Mucosa of stomach (tissue), 1 donor: Measurements from ENCODE around the gene TMC6.

Experiments
- H3K27me3 ChIP-seq: one replicate; pipeline ENCODE4 v1.7.0; 2013; ENCODE audit warnings: mild to moderate bottlenecking, low read length; ENCODE audit not compliant: control insufficient read depth, insufficient read depth
- H3K36me3 ChIP-seq: one replicate; pipeline ENCODE4 v1.7.0; 2013; ENCODE audit warnings: low read length; ENCODE audit not compliant: control insufficient read depth, insufficient read depth
- H3K4me1 ChIP-seq: one replicate; pipeline ENCODE4 v1.7.0; 2013; ENCODE audit warnings: mild to moderate bottlenecking, low read length; ENCODE audit not compliant: control insufficient read depth, insufficient read depth
- H3K4me3 ChIP-seq: one replicate; pipeline ENCODE4 v1.7.0; 2013; ENCODE audit warnings: low read length
- H3K9ac ChIP-seq: one replicate; pipeline ENCODE4 v1.7.0; 2013; ENCODE audit warnings: mild to moderate bottlenecking, low read length, moderate library complexity
- H3K9me3 ChIP-seq: one replicate; pipeline ENCODE4 v1.7.0; 2013; ENCODE audit warnings: mild to moderate bottlenecking, low read length, moderate library complexity; ENCODE audit not compliant: control insufficient read depth
- donor health status: Pancreatic carcinoma.

Gene TMC6

DNA sequence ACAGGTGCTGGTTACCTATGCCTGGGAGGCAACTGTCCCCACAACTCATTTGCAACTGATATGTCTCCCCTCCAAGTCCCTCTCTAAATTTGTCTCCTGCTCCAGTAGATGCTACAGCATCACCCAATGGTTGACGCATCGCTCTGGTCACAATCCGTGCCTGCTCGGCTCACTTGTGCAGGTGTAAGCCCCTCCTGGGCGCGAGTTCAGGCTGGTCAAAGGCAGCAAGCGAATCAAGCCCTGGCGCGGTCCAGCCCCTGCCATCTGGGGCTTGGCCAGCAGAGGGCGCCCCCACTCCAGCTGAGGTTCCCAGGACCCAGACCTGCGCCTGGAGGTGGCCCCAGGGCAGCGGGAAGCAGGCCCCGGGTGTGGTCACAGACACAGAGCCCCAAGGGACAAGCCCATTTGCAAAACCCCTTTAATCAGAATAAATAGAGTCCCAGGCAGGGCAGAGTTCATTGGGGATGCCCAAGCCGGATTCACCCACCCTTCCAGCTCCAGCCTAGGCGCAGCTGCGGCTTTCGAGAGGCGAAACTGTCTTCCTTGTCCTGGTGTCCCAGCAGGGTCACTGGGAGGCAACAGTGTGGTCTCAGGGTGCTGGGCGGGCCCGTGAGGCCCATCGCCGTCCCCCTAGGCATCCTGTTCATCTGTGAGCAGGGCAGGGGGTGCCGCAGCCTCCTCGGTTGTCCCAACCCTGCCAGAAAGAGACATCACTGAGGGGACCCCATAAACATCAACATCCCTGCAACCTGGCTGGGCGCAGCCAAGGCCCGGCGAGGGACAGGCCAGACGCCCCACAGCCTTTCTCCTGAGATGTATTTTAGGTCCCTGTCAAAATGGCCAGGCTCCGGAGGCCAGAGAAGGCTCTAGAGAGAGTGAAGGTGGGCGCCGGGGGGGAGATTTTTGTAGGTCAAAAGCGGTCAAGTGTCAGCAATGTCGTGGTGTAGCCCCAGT is 15.8 kb downstream of the TMC6 start:
- no peaks in the 10 kb centered on the region for H3K27me3 ChIP-seq
- peaks cover 17% of the 10 kb centered on the region for H3K4me1 ChIP-seq
- no peak overlapping the region for H3K4me3 ChIP-seq
- no peaks in the 10 kb centered on the region for H3K9me3 ChIP-seq
- no peaks in the 10 kb centered on the region for H3K36me3 ChIP-seq
- H3K9ac ChIP-seq = no peak overlapping the region

DNA sequence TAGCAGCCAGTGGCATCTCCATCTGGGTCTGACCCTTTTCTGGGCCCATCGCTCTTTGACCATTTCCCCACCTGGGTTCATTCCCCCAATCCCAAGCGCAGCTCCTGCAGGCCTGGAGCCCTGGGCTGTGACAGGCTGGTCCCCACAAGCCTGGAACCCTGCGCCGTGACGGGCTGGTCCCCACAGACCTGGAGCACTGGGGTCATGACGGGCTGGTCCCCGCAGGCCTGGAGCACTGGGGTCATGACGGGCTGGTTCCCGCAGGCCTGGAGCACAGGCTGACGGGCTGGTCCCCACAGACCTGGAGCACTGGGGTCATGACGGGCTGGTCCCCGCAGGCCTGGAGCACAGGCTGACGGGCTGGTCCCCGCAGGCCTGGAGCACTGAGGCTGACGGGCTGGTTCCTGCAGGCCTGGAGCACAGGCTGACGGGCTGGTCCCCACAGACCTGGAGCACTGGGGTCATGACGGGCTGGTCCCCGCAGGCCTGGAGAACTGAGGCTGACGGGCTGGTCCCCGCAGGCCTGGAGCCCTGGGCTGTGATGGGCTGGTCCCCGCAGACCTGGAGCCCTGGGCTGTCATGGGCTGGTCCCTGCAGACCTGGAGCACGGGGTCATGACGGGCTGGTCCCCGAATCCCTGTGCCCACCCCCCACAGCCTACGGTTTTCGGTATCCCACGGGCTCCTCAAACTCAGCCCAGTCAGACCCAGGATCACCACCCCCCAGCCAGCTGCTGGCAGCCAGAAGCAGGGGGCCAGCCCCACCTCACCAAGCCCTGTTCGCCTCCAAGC is 16.6 kb downstream of the TMC6 start:
- Histone ChIP-seq H3K9me3 (no peaks in the 10 kb centered on the region), H3K4me1 (peaks cover 9% of the 10 kb centered on the region), H3K27me3 (no peaks in the 10 kb centered on the region), H3K9ac (no peak overlapping the region), H3K4me3 (no peak overlapping the region), H3K36me3 (no peaks in the 10 kb centered on the region)

DNA sequence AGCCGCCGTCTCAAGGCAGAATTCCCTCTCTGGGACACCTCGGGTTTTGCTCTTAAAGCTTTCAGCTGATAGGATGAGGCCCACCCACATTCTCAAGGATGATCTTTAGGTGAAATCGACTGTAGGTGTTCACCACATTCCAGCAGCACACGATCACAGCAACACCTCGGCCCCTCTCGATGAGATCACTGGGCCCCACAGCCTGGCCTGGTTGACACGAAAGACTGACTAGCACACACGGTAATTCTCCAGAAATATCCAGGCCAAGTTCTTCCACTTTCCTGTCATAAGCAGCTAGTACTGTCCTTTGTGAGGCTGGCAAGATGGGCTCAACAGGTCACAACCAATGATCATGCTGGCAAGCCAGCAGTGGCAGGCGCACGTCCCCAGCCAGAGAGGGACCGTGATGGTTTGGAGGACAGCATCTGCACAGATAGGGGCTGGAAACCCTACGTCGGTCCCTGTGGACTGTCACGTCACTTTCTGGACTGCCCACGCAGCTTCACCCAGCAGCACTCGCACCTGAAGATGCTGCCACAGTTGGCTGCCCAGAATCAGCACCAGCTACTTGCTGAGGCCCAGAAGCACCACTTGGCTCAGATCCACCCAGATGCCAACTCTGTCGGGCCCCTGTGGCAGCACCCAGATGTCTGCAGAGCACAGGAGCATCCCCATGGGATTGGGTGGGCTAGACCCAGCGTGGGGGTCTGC is 17.4 kb downstream of the TMC6 start:
- Histone ChIP-seq H3K27me3 (no peaks in the 10 kb centered on the region), H3K9ac (no peak overlapping the region), H3K36me3 (no peaks in the 10 kb centered on the region), H3K9me3 (no peaks in the 10 kb centered on the region), H3K4me3 (no peak overlapping the region), H3K4me1 (peaks cover 8% of the 10 kb centered on the region)

DNA sequence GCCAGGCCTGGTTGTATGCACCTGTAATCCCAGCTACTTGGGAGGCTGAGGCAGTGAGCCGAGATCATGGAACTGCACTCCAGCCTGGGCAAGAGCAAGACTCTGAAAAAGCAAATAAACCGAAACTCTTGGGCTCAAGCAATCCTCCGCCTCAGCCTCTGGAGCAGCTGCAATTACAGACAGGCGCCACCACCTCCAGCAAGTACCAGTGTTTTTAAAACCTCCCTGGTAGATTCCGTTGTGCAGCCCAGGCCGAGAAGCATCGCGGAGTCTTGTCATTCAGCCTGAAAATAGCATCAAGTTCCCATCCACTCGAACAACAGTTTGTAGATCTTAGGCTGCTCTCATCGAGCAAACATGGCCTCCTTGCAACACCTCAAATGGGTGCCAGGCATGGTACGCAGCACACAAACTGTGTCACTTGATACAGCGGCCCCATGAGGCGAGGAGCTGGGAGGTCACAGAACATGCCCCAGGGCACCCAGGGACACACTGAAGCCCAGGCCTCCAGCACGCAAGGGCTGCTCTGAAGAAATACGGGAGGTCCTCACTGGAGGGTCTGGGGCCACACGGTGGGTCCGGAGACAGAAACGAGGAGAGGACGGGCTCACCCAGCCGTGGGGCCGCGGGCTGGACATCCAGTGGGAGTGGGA is 18.1 kb downstream of the TMC6 start:
- peaks cover 8% of the 10 kb centered on the region for H3K4me1 ChIP-seq

DNA sequence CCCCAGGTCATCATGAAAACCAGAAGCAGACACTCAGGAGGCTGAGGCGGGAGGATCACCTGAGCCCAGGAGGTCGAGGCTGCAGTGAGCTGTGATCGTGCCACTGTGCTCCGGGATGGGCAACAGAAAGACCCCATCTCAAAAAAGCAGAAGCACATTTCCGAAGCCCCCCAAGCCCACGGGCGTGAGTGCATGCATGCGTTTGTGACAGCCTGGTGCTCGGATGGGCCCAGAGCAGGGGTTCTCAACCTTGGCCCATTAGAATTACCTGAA is 19.1 kb downstream of the TMC6 start:
- peaks cover 8% of the 10 kb centered on the region for H3K4me1 ChIP-seq

More for the DNA sequence above, 18.1 kb downstream of the TMC6 start:
- H3K36me3 ChIP-seq = no peaks in the 10 kb centered on the region
- H3K9me3 ChIP-seq = no peaks in the 10 kb centered on the region
- H3K27me3 ChIP-seq = no peaks in the 10 kb centered on the region
- no peak overlapping the region for H3K9ac ChIP-seq
- H3K4me3 ChIP-seq = no peak overlapping the region

DNA sequence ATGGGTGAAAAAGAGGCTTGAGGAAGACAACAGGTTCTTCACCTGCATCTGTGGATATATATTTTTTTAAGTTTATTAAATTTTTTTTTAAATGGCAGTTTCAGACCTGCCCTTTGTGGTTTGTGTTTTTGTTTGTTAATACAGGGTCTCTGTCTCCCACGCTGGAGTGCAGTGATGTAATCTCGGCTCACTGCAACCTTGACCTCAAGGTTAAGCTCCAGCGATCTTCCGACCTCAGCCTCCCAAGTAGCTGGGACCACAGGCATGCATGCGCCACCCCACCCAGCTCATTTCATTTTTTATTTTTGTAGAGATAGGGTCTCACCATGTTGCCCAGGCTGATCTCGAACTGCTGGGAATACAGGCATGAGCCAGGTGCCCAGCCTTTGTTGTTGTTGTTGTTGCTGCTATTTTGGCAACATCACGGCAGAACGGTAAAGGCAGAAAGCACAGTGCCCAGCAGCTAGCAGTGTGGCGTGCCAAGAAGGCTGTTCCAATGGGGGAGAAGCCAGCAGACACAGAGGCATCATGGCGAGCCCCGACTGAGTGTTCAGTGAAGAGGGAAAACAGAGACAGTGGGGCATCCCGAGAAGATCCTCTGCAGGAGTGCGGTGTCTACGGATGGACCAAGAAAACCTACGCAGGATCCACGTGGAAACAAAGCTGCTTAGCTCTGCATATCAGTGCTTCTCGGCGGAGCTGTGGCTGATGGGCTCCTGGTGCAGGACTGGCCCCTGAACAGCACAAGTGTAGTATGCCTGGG is 19.6 kb downstream of the TMC6 start:
- H3K4me3 ChIP-seq = no peak overlapping the region
- peaks cover 8% of the 10 kb centered on the region for H3K4me1 ChIP-seq
- no peaks in the 10 kb centered on the region for H3K9me3 ChIP-seq
- no peaks in the 10 kb centered on the region for H3K36me3 ChIP-seq
- no peaks in the 10 kb centered on the region for H3K27me3 ChIP-seq
- no peak overlapping the region for H3K9ac ChIP-seq

More for the DNA sequence above, 19.1 kb downstream of the TMC6 start:
- no peaks in the 10 kb centered on the region for H3K36me3 ChIP-seq
- H3K27me3 ChIP-seq = no peaks in the 10 kb centered on the region
- no peaks in the 10 kb centered on the region for H3K9me3 ChIP-seq
- no peak overlapping the region for H3K9ac ChIP-seq
- no peak overlapping the region for H3K4me3 ChIP-seq

DNA sequence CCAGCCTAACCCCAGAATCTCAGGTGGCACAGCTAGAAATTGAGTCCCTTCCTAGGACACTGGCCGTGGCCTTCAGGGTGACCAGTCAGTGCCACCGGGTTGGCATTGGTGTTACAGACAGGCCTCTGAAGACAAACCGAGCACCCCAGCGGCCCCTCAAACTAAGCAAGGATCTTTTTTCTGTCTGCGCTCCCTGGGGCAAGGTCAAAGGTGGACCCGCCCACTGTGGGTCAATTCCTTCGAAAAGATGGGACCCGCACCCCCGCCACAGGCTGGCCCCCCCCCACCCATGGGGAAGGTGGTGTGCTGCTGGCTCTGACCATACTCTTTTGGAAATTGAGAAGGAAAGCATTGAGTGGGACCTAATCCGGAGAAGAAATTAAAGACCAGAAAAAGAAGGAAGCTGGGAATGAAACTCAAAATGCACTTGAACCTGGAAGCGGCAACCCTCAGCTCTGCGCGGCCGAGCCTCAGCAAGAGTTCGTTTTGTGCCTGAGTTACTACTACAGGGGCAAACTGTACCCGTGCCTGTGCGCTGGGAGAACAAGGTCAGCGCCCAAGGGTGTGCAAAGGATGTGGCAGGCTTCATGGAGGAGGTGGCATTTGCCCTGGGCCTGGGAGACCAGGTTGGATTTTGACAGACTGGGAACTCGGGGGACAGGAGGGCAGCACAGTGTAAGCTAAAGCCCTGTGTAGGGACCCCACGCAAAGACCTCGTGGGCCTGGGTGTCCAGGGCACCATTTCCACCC is 20.4 kb downstream of the TMC6 start:
- Histone ChIP-seq H3K9me3 (no peaks in the 10 kb centered on the region), H3K4me1 (peaks cover 8% of the 10 kb centered on the region), H3K36me3 (no peaks in the 10 kb centered on the region)

DNA sequence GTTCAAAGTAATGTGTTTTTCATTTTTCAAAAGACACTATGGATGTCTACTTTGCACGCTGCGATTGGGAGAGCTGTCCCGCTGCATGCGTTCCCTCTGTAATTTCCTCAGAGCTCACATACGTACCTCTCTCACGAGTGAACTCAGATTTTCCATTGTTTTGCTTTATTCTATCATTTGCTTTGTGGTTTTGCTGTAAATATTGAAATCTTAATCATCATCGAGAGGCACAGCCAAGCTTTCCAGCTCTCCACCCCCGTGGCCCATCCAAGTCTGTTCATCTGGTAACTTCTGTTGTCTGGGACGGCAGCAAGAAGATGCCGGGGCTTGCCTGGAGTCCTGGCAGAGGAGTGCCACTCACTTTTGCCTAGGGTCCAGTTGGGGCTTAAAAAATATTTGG is 21.1 kb downstream of the TMC6 start:
- Histone ChIP-seq H3K4me3 (no peak overlapping the region), H3K36me3 (no peaks in the 10 kb centered on the region), H3K9ac (no peak overlapping the region), H3K27me3 (no peaks in the 10 kb centered on the region), H3K9me3 (no peaks in the 10 kb centered on the region), H3K4me1 (peaks cover 2% of the 10 kb centered on the region)

More for the DNA sequence above, 20.4 kb downstream of the TMC6 start:
- Histone ChIP-seq H3K4me3 (no peak overlapping the region), H3K27me3 (no peaks in the 10 kb centered on the region), H3K9ac (no peak overlapping the region)

DNA sequence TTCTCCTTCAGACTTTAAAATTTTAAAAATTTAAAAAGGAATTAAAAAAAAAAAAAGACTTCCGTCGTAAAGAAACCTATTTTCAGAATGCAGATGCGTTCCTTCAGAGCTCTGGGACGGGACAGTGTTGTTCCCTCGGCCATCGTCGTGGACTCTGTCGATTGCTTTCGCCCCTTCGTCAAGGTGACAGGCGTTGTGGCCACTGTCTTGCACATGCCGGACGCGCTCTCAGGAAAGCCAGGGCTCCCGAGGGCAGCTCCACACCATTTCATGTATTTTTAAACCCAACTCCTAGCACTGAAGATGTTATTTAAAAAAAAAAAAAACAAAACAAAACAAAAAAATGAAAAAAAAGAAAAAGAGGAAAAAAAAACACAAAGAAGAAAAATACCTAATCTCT is 22.3 kb downstream of the TMC6 start:
- H3K36me3 ChIP-seq = no peaks in the 10 kb centered on the region
- no peaks in the 10 kb centered on the region for H3K4me1 ChIP-seq
- H3K9ac ChIP-seq = no peak overlapping the region
- H3K9me3 ChIP-seq = no peaks in the 10 kb centered on the region
- H3K27me3 ChIP-seq = no peaks in the 10 kb centered on the region
- H3K4me3 ChIP-seq = no peak overlapping the region

DNA sequence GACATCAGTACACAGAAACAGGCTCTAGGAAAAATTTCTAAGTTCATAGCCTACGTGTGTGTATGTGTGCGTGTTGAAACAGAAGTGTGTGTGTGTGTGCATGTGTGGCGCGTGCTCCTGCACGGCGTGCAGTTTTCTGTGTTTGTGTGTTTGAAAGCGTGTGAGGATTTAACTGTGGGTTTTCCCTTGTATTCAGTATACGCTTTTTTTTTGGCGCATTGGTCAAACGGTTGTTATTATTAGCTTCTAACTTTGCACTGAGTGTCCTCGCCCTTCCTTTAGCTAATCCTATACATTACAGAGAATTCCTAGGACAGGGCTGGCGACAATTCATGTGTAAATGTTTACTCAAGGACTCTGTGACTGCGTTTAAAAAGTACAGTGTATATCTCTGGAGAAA is 23.0 kb downstream of the TMC6 start:
- no peaks in the 10 kb centered on the region for H3K36me3 ChIP-seq
- no peak overlapping the region for H3K4me3 ChIP-seq
- H3K9me3 ChIP-seq = no peaks in the 10 kb centered on the region
- H3K9ac ChIP-seq = no peak overlapping the region
- no peaks in the 10 kb centered on the region for H3K27me3 ChIP-seq
- no peaks in the 10 kb centered on the region for H3K4me1 ChIP-seq

DNA sequence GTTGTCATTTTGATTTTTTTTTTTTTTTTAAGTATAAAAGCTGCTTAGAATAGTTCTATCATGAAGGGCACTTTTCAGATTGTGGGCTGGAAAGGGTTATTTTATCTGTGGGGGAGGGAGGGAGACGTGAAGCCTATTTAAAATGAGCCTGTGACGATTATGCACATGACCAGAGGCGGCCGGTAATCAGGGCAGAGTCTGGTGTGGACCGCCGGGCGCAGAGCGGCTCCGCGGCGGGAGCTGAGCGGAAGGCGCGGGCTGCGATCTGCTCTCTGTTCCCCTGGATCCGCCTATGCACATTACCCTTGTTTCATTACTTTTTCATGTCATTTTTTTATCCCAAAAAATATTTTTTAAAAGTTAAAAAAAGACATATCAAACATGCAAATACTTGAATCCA is 23.5 kb downstream of the TMC6 start:
- no peak overlapping the region for H3K4me3 ChIP-seq
- H3K36me3 ChIP-seq = no peaks in the 10 kb centered on the region

More for the DNA sequence above, 23.5 kb downstream of the TMC6 start:
- no peaks in the 10 kb centered on the region for H3K4me1 ChIP-seq
- no peak overlapping the region for H3K9ac ChIP-seq
- no peaks in the 10 kb centered on the region for H3K9me3 ChIP-seq
- no peaks in the 10 kb centered on the region for H3K27me3 ChIP-seq
